Measurements from ENCODE around the gene WNT9B. TPM values are rescaled to one million over a fixed set of nuclear protein-coding genes. Genes with fewer than 3 reads are reported as not detected.

Gene WNT9B
- total and polyA plus RNA-seq, 9 of the 15 experiments (the other 6 are each of a cell fraction or from before 2014, with no cell fraction given): not detected

GRCh38 chr17:46929413-46929812 is 78.0 kb downstream of the WNT9B start:
- in situ Hi-C loops (cut with MboI): no loop called here
- H3K9ac ChIP-seq (ENCODE audit: insufficient read depth in 1 of 2, low read depth in 2 of 2, low read length in 2 of 2): no peak overlapping the region
- H3K9me1 ChIP-seq (ENCODE audit: control insufficient read depth, insufficient read depth, low read length): peaks cover 6% of the 10 kb centered on the region
- peaks cover 77% of the 10 kb centered on the region for H3K36me3 ChIP-seq (ENCODE audit: control insufficient read depth, insufficient read depth, low read length)
- H3K4me3 ChIP-seq: no peak overlapping the region
- peaks cover 52% of the 10 kb centered on the region for H3K79me2 ChIP-seq (ENCODE audit: control insufficient read depth, insufficient read depth, low read length)
- DNase-seq (ENCODE audit: extremely low read depth in 1 of 4, low spot score in 3 of 4) (no peak), FAIRE-seq (no peak), ATAC-seq (no peak)
- H3K4me1 ChIP-seq (replicated peaks in 1 of 2; ENCODE audit: control insufficient read depth in 2 of 2, insufficient read depth in 2 of 2, low read length in 2 of 2): peaks cover 0 to 7% of the 10 kb centered on the region in 2 experiments; a peak in 3 of 5 replicates
- CTCF ChIA-PET (ENCODE audit: low intra/inter-chr PET ratio): no interaction called here
- H3K9me3 ChIP-seq (replicated peaks; ENCODE audit: control insufficient read depth, insufficient read depth, low read depth, low read length): no peaks in the 10 kb centered on the region
- intact Hi-C loops (cut with micrococcal nuclease): no loop called here
- no peaks in the 10 kb centered on the region for H3K27me3 ChIP-seq (ENCODE audit: control insufficient read depth in 2 of 2, insufficient read depth in 2 of 2, low read length in 2 of 2)
- no peak overlapping the region for H3K27ac ChIP-seq (ENCODE audit: extremely low read depth, low read depth, low read length)
- H2AFZ ChIP-seq (ENCODE audit: low read depth, low read length): no peak overlapping the region
- POLR2A ChIA-PET: interaction anchor here (1.5 kb wide), 1 partner anchor 13 kb away, joined by 4 read pairs; no protein-coding TSS in a partner anchor
- 72% methylated on average over 6 of the region's 6 CpGs for WGBS (ENCODE audit: insufficient coverage, low coverage, missing lambda C conversion rate)
- TF ChIP-seq SP2 (IDR thresholded peaks at IDR 0.05; ENCODE audit: extremely low read depth, low read depth, low read length, poor library complexity, severe bottlenecking): no peak
- BruUV-seq (replicated peaks): no TSS peak
- peaks cover 19% of the 10 kb centered on the region for H4K20me1 ChIP-seq (replicated peaks; ENCODE audit: control insufficient read depth, insufficient read depth, low read length)
- no peak overlapping the region for H3K4me2 ChIP-seq (ENCODE audit: insufficient read depth, low read length)

DNA sequence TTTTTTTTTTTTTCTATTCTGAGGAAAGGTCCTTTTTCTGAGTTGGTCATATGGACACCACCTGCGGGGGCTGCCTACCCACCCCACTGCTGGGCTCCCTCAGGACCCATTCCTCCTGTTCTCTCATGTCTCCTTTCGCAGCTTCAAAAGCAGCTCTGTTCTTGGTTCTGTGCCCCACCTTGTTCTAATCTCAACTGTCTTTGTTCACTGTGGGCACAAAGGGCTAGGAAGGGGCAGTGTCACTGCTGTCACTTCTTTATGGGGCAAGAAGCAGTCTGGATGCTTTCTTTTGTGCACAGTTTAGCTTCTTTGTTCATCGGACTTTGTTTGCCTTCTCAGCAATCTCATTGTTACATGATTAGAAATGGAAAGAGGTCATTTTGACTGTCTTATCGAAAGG is 78.7 kb downstream of the WNT9B start:
- in situ Hi-C loops (cut with MboI): no loop called here

More for the DNA sequence above, 78.7 kb downstream of the WNT9B start:
- peaks cover 45% of the 10 kb centered on the region for H3K79me2 ChIP-seq (ENCODE audit: control insufficient read depth, insufficient read depth, low read length)
- CTCF ChIA-PET (ENCODE audit: low intra/inter-chr PET ratio): no interaction called here
- POLR2A ChIA-PET: interaction anchor here (1.5 kb wide), 1 partner anchor 12 kb away, joined by 4 read pairs; no protein-coding TSS in a partner anchor
- WGBS (ENCODE audit: insufficient coverage, low coverage, missing lambda C conversion rate): 98% methylated on average over 4 of the region's 4 CpGs
- intact Hi-C loops (cut with micrococcal nuclease): no loop called here
- peaks cover 19% of the 10 kb centered on the region for H4K20me1 ChIP-seq (replicated peaks; ENCODE audit: control insufficient read depth, insufficient read depth, low read length)
- H3K4me1 ChIP-seq (replicated peaks in 1 of 2; ENCODE audit: control insufficient read depth in 2 of 2, insufficient read depth in 2 of 2, low read length in 2 of 2): peaks cover 0 to 5% of the 10 kb centered on the region in 2 experiments; a peak in 3 of 5 replicates
- H3K4me3 ChIP-seq: no peak overlapping the region
- DNase-seq (ENCODE audit: extremely low read depth in 1 of 4, low spot score in 3 of 4) (no peak), ATAC-seq (no peak), FAIRE-seq (no peak)
- H2AFZ ChIP-seq (ENCODE audit: low read depth, low read length): no peak overlapping the region
- no peaks in the 10 kb centered on the region for H3K27me3 ChIP-seq (ENCODE audit: control insufficient read depth in 2 of 2, insufficient read depth in 2 of 2, low read length in 2 of 2)
- H3K9me3 ChIP-seq (replicated peaks; ENCODE audit: control insufficient read depth, insufficient read depth, low read depth, low read length): no peaks in the 10 kb centered on the region
- peaks cover 77% of the 10 kb centered on the region for H3K36me3 ChIP-seq (ENCODE audit: control insufficient read depth, insufficient read depth, low read length)
- H3K4me2 ChIP-seq (ENCODE audit: insufficient read depth, low read length): no peak overlapping the region
- no peak overlapping the region for H3K9ac ChIP-seq (ENCODE audit: insufficient read depth in 1 of 2, low read depth in 2 of 2, low read length in 2 of 2)
- peaks cover 6% of the 10 kb centered on the region for H3K9me1 ChIP-seq (ENCODE audit: control insufficient read depth, insufficient read depth, low read length)
- BruUV-seq (replicated peaks): no TSS peak
- TF ChIP-seq ZNF717 (CRISPR knock-in tag; IDR thresholded peaks at IDR 0.05) (no peak), CBX5 (IDR thresholded peaks at IDR 0.05; ENCODE audit: borderline replicate concordance, low read depth) (no peak), KAT7 (CRISPR knock-in tag; IDR thresholded peaks at IDR 0.05; ENCODE audit: borderline replicate concordance) (no peak), TAF1 (IDR thresholded peaks at IDR 0.05; ENCODE audit: control insufficient read depth, extremely low read depth, insufficient read depth, low read length, severe bottlenecking) (no peak)
- TF ChIP-seq, protein P1, sequence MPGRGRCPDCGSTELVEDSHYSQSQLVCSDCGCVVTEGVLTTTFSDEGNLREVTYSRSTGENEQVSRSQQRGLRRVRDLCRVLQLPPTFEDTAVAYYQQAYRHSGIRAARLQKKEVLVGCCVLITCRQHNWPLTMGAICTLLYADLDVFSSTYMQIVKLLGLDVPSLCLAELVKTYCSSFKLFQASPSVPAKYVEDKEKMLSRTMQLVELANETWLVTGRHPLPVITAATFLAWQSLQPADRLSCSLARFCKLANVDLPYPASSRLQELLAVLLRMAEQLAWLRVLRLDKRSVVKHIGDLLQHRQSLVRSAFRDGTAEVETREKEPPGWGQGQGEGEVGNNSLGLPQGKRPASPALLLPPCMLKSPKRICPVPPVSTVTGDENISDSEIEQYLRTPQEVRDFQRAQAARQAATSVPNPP (IDR thresholded peaks at IDR 0.05; ENCODE audit: borderline replicate concordance, insufficient read depth, insufficient read length): no peak
- H3K27ac ChIP-seq (ENCODE audit: extremely low read depth, low read depth, low read length): no peak overlapping the region

Data from K562 (cell line).